ACC112 (cell line): Measurements from ENCODE around the gene STX18.

Experiments
- H2AFZ ChIP-seq: fragments of 200-600 bp; sonication (generic); one replicate; pipeline ENCODE4 v1.6.0; 2017; ENCODE audit warnings: antibody characterized with exemption, low read length; ENCODE audit not compliant: unreplicated experiment
- H3K27ac ChIP-seq: fragments of 200-600 bp; sonication (generic); 2 replicates; pipeline ENCODE4 v1.5.1; 2014; ENCODE audit warnings: low read depth, mild to moderate bottlenecking, antibody characterized with exemption, low read length, moderate library complexity
- H3K27me3 ChIP-seq: fragments of 200-600 bp; sonication (generic); 2 replicates; pipeline ENCODE4 v1.6.1; 2014; ENCODE audit warnings: mild to moderate bottlenecking, antibody characterized with exemption, low read length, moderate library complexity, mixed read lengths; ENCODE audit not compliant: insufficient read depth
- H3K36me3 ChIP-seq: fragments of 200-600 bp; sonication (generic); 2 replicates; pipeline ENCODE4 v1.6.1; 2016; ENCODE audit warnings: mild to moderate bottlenecking, antibody characterized with exemption, low read length, moderate library complexity, mixed read lengths; ENCODE audit not compliant: insufficient read depth
- H3K4me1 ChIP-seq: fragments of 200-600 bp; sonication (generic); one replicate; pipeline ENCODE4 v1.6.1; 2016; ENCODE audit warnings: low read length, mixed read lengths; ENCODE audit not compliant: insufficient read depth, unreplicated experiment, control insufficient read depth
- H3K4me3 ChIP-seq: fragments of 200-600 bp; sonication (generic); 2 replicates; pipeline ENCODE4 v1.5.1; 2014; ENCODE audit warnings: mild to moderate bottlenecking, low read depth, low read length
- H3K79me2 ChIP-seq: fragments of 200-600 bp; sonication (generic); one replicate; pipeline ENCODE4 v1.6.0; 2016; ENCODE audit warnings: low read length; ENCODE audit not compliant: control insufficient read depth, unreplicated experiment, insufficient read depth

Gene STX18

DNA sequence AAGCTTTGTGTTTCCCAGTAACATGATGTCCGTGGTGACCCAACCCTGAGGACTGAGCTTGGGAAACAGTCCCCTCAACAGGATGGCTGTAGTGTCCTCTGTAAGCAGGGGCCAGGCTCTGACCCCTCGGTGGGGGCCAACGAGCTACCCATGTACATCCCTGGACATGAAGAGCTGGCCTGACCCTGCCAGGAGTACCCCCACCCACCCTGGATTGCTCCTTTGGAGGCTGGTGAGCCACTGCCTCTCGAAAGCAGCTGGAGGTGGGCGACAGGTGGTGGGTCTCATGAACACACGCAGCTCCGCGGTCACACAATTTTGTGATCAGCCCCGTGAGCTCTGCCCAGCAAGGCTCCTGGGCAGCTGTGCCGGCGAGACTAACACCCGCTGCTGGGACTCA is 121.4 kb downstream of the STX18 start:
- Histone ChIP-seq H3K79me2 (no peaks in the 10 kb centered on the region), H3K4me3 (no peak overlapping the region), H3K36me3 (no peaks in the 10 kb centered on the region), H3K27ac (no peak overlapping the region), H2AFZ (no peak overlapping the region), H3K4me1 (no peaks in the 10 kb centered on the region), H3K27me3 (no peaks in the 10 kb centered on the region)

DNA sequence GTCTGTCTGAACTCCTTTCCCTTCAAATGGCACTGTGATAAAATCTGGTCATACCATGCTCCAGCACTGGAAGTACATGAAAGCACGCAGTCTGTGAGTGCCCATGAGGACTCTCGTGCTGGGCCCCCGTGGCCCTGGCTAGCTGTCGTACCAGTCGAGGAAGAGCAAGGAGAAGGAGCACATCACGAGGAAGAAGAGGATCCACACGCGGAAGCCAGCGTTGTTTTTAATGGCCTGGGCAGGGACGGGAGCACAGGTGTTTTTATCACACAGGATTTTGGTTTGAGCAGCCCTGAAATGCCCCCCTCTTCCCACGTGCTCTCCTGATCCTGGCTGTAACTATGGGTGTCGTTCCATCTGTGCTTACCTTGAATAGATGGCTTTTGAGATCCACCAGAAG is 122.0 kb downstream of the STX18 start:
- no peak overlapping the region for H3K4me3 ChIP-seq
- no peak overlapping the region for H3K27ac ChIP-seq
- no peak overlapping the region for H2AFZ ChIP-seq
- no peaks in the 10 kb centered on the region for H3K27me3 ChIP-seq
- H3K36me3 ChIP-seq, result no peaks in the 10 kb centered on the region
- no peaks in the 10 kb centered on the region for H3K79me2 ChIP-seq
- no peaks in the 10 kb centered on the region for H3K4me1 ChIP-seq

DNA sequence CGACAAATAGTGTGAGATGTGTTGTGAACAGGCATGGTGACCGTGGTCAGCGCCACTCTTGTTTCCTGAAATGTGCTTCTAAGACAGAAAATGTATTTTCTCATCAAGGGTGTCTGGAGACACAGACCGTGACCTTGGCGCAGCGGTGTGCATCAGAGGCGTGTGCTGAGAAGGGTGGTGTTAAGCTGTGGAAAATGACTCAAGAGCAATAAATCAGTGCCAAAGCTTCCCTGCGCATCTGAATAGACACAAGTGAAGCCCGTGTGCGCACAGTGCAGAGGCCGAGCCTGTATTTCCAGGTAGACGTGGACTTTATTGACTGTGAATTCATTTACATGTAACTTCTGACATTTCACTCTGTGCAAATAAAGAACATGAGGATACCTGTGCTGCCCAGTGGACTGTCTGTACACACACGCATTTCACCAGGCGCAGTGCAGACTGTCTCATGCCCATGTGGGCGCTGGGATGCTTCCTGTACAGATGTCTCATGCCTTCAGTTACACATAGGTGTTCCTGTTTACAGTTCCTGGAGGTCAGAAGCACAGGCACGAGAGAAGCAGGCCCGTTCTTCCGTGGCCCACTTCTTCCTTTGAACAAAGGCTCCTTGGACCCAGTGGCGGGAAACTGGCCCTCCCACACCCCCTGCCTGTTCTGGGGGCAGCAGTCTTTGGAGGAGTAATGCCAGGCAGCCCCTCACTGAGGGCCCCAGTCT is 123.0 kb downstream of the STX18 start:
- Histone ChIP-seq H3K27ac (no peak overlapping the region), H3K4me1 (no peaks in the 10 kb centered on the region), H3K27me3 (no peaks in the 10 kb centered on the region), H3K79me2 (no peaks in the 10 kb centered on the region), H2AFZ (no peak overlapping the region), H3K4me3 (no peak overlapping the region), H3K36me3 (no peaks in the 10 kb centered on the region)

DNA sequence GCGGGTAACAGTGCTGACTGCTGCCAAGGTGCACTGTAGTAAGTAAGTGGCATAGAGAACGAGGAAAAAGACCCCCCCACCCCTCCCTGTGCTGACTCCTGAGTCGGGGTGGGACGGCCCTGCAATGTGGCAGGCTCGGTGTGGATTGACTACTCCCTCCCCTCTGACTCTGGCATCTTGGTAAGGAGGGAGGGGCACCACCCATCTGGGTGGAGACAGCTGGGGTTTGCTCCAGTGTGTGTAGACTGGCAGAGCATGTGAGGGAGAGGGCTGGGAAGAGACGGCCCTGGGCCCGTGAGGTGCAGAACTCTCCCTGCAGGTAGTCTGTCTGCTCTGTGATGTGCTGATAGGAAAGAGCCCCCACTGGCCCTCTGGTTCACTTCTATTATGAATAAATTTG is 124.0 kb downstream of the STX18 start:
- Histone ChIP-seq H3K4me3 (no peak overlapping the region), H2AFZ (no peak overlapping the region), H3K4me1 (no peaks in the 10 kb centered on the region)

DNA sequence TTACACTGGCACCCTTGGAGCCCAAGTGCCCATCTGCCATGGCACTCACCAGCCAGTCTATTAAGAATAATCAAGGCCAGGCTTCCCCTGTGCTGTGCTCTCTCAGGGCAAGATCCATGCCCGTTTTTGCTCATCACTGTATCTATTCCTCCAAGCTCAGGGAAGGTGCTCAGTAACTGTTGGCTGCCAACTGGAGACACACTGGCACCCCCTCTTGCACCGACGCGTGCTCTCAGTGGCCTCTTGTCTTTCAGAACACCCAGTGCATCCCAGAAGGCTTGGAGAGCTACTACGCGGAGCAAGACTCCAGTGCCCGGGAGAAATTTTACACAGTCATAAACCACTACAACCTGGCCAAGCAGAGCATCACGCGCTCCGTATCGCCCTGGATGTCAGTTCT is 124.9 kb downstream of the STX18 start:
- H3K4me1 ChIP-seq, result no peaks in the 10 kb centered on the region
- no peaks in the 10 kb centered on the region for H3K79me2 ChIP-seq
- H3K4me3 ChIP-seq, result no peak overlapping the region
- H3K27ac ChIP-seq, result no peak overlapping the region
- no peaks in the 10 kb centered on the region for H3K27me3 ChIP-seq
- no peaks in the 10 kb centered on the region for H3K36me3 ChIP-seq
- no peak overlapping the region for H2AFZ ChIP-seq

More for the DNA sequence above, 124.0 kb downstream of the STX18 start:
- H3K36me3 ChIP-seq, result no peaks in the 10 kb centered on the region
- no peak overlapping the region for H3K27ac ChIP-seq
- no peaks in the 10 kb centered on the region for H3K27me3 ChIP-seq
- no peaks in the 10 kb centered on the region for H3K79me2 ChIP-seq

DNA sequence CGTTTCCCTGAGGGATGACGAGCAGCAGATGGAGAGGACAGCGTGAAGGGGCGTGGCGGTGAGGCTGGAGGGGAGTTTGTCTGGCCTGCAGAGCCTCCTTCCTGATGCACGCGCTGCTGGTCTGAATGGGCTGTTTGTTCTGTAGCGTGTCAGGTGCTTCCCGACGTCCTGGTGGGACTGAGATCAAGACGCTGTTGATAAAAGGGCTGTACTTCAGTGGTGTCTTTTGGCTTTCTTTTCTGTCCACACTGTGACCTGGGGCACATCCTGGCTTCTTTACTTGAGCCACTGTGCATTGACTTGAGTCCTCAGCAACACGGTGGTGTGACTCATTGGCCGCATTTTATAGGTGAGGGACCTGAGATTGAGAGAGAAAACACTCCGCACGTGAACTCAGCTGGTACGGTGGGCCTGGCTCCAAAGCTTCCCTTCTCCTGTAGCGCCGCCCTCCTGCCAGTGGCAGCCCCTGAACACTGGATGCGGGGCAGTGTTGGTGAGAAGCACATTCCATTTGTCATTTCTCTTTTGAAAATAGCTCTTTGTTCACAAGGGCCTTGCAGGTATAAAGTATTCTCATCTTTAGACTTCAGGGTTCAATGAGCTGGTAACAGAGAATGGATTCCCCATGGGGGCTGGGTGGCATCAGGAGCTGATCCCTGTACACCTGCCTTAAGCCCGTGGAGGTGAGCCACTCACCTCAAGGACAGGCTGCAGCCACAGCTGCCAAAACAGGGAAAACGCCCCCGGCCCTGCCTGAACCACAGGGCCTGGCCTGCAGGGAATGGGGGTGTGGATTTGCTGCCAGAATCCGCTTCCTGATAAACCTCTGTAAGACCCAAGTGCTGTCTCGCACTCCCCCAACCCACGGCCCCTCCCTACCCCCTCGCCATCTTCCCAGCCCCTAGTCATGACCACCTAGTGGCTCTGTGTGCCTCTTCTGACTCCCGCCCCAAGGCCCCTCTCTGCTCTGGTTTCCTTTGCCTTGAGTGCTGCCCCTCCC is 125.7 kb downstream of the STX18 start:
- no peak overlapping the region for H3K27ac ChIP-seq
- H2AFZ ChIP-seq, result no peak overlapping the region
- H3K4me1 ChIP-seq, result no peaks in the 10 kb centered on the region
- no peaks in the 10 kb centered on the region for H3K36me3 ChIP-seq
- no peaks in the 10 kb centered on the region for H3K27me3 ChIP-seq
- no peaks in the 10 kb centered on the region for H3K79me2 ChIP-seq
- no peak overlapping the region for H3K4me3 ChIP-seq

DNA sequence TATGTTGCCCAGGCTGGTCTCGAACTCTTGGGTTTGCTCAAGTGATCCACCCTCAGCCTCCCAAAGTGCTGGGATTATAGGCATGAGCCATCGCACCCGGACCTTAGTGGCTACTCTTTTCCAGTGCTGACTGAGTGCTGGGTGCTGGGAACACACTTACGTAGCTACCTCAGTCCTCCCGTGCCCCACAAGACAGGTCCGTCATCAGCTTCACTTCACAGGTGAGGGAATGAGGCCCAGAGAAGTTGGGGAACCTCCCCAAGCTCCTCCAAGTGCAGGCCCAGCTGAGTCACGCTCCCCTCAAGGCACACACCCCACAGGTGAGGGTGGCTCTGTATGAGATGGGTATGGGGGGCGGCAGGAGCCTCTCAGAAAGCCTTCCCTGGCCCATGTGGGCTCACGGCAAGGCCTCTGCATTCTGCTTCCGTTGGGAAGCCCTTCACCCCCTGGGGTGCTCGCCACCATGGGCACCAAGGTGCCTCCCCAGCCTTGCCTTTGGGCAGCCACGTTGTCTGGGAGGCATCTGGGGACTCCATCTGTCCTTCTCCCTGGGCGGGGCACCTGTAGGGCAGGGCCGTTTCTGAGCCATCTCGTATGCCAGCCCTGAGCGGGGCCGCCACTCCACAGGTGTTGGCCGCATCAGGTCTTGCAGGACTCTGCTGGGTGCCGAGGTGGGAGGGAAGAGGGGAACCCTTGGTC is 126.6 kb downstream of the STX18 start:
- H3K27ac ChIP-seq, result no peak overlapping the region
- no peaks in the 10 kb centered on the region for H3K4me1 ChIP-seq
- H3K4me3 ChIP-seq, result no peak overlapping the region
- H3K36me3 ChIP-seq, result no peaks in the 10 kb centered on the region
- H3K79me2 ChIP-seq, result no peaks in the 10 kb centered on the region
- no peak overlapping the region for H2AFZ ChIP-seq
- no peaks in the 10 kb centered on the region for H3K27me3 ChIP-seq

DNA sequence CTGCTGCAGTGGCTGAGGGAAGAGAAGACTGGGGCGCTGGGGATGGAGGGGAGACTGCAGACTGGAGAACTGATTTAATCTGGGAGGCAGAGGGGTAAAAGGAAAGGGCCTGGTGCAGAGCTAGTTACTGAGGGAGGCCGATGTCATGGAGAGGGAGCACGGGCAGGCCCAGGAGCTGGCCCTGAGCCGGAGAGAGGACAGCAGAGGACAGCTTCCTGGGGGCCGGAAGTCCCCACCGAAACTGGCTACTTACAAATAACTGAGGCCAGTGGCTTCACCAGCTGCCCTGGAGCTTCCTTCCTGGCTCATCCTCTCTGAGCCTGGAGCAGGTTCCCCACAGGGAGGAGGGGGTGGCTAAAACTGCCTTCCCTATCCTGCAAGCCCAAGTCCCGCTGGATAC is 128.0 kb downstream of the STX18 start:
- Histone ChIP-seq H3K4me1 (no peaks in the 10 kb centered on the region), H3K27me3 (peaks cover 2% of the 10 kb centered on the region; the same call in 1 of the 2 replicates), H2AFZ (no peak overlapping the region), H3K27ac (no peak overlapping the region), H3K4me3 (no peak overlapping the region), H3K79me2 (no peaks in the 10 kb centered on the region), H3K36me3 (no peaks in the 10 kb centered on the region)

DNA sequence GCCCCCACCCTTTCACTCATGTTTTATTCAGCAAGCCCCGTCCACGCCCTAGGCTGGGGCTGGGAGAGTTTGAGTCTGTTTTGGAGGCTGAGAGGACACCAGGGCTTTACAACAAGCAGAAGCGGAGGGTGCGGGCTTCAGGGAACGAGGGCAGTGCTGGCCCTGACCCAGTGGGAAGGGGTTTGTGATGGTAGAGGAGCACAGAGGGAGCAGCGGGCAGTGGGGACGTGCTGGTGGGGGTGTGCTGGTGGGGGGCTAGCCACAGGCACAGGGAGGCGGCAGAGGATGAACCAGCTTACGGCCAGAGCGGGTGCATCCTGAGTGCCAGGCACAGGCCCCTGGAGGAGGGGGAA is 128.5 kb downstream of the STX18 start:
- no peaks in the 10 kb centered on the region for H3K4me1 ChIP-seq
- H3K27me3 ChIP-seq, result peaks cover 4% of the 10 kb centered on the region; the same call in 1 of the 2 replicates
- H3K27ac ChIP-seq, result no peak overlapping the region
- H3K79me2 ChIP-seq, result no peaks in the 10 kb centered on the region
- H3K4me3 ChIP-seq, result no peak overlapping the region
- H2AFZ ChIP-seq, result no peak overlapping the region
- H3K36me3 ChIP-seq, result no peaks in the 10 kb centered on the region

DNA sequence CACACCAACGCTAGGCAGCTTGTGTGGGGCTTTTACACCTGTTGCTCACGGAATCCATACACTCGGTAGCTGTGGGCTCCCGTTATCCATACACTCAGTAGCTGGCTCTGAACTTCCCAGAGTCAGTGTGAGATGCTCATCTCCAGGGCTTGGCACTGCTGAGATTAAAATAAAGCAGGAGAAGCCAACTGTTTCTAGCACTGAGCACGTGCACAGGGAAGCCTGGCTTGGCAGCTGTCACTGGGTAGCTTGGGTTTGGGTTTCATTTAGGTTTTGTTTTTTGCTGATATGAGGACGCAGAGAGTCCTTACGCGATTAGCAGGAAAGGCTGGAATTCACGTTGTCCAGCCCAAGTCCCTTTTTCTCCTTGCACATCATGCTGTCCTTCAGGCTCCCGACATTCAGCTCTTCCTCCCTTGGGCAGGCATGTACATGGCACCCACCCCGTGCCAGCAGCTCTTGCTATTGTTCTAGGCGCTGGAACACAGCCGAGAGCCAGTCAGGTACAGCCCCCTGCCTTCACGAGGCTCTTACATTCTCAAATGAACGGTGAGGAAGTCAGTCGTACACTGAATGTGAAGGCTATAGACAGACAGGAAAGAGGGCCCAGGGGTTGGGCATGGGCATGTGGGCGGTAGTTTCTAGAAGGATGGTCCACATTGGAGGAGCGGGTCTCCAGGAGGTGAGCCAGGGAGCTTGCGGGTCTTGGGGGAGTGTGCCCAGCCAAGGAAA is 129.0 kb downstream of the STX18 start:
- Histone ChIP-seq H3K79me2 (no peaks in the 10 kb centered on the region), H3K4me3 (no peak overlapping the region), H3K36me3 (no peaks in the 10 kb centered on the region), H2AFZ (no peak overlapping the region), H3K27me3 (peaks cover 4% of the 10 kb centered on the region; the same call in 1 of the 2 replicates), H3K4me1 (no peaks in the 10 kb centered on the region), H3K27ac (no peak overlapping the region)
